OCI-LY3 (cell line): ENCODE data around the gene UROC1.

Experiments used
- EZH2phosphoT487 ChIP-seq: fragments of 200-600 bp; shearing (Covaris generic); IDR thresholded peaks from 2 replicates; pipeline ENCODE4 v1.6.1; 2018; ENCODE audit warnings: antibody characterized with exemption, mixed run types, low read depth
- TF ChIP-seq, protein P1 (sequence below): fragments of 200-600, 300-600 bp; sonication (generic); IDR thresholded peaks from 2 replicates; pipeline ENCODE4 v1.5.1; 2014; ENCODE audit warnings: antibody characterized with exemption, low read length, low read depth

DNA sequence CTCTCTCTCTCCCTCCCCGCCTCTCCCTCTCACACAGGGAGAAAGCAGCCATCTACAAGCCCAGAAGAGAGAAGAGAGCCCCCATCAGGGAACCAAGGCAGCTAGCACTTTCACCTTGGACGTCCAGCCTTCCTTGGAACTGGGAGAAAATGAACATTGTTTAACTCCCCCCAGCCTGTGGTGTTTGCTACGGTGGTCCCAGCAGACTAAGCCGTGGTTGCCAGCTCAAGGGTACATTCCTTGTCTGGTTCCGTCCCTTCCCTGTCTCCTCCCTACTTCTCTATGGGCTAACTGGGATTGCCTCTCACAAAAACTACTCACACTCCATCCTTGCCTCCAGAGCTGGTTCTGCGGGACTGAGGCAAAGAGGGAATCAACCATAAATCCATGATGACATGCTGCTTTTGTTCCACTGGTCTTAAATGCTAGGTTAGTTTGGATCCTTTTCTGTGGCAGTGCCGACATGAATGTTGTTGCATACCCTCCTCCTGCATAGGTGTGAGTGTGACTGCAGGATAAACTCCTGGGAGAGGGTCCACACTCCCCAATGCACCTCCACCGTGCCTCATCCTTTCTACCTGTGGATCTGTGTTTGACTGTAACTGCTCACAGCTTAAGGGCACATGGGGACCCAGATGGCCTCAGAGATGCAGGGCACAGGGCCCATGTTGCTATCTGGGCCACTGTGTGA lies 29.1 kb upstream of the UROC1 start:
- TF ChIP-seq, protein P1, sequence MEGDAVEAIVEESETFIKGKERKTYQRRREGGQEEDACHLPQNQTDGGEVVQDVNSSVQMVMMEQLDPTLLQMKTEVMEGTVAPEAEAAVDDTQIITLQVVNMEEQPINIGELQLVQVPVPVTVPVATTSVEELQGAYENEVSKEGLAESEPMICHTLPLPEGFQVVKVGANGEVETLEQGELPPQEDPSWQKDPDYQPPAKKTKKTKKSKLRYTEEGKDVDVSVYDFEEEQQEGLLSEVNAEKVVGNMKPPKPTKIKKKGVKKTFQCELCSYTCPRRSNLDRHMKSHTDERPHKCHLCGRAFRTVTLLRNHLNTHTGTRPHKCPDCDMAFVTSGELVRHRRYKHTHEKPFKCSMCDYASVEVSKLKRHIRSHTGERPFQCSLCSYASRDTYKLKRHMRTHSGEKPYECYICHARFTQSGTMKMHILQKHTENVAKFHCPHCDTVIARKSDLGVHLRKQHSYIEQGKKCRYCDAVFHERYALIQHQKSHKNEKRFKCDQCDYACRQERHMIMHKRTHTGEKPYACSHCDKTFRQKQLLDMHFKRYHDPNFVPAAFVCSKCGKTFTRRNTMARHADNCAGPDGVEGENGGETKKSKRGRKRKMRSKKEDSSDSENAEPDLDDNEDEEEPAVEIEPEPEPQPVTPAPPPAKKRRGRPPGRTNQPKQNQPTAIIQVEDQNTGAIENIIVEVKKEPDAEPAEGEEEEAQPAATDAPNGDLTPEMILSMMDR, result no peak
- TF ChIP-seq EZH2phosphoT487, result no peak
